NCI-H2029 treated with DMSO at 0.1 percent for 48 hours (cell line): ENCODE measurements around the gene SLX9.

Experiments
- DNase-seq: peaks from one replicate; lab custom pipeline; 2025; lab: John Stamatoyannopoulos, UW

The SLX9 gene

DNA sequence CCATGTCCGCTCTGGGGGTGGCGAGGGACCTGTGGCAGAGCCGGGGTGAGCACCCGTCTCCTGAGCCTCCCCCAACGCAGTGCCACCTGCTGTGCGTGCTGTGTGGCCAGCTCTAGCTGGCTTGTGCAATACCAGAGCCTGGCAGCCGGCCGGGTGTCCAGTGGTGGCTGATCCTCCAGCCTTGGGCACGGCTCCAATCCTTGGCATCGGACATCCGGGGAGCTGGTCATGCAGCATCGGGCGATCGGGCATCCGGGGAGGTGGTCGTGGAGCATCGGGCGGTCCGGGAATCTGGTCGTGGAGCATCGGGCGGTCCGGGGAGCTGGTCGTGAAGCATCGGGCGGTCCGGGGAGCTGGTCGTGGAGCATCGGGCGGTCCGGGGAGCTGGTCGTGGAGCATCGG lies 8.1 kb downstream of the SLX9 start:
- no peak for DNase-seq

DNA sequence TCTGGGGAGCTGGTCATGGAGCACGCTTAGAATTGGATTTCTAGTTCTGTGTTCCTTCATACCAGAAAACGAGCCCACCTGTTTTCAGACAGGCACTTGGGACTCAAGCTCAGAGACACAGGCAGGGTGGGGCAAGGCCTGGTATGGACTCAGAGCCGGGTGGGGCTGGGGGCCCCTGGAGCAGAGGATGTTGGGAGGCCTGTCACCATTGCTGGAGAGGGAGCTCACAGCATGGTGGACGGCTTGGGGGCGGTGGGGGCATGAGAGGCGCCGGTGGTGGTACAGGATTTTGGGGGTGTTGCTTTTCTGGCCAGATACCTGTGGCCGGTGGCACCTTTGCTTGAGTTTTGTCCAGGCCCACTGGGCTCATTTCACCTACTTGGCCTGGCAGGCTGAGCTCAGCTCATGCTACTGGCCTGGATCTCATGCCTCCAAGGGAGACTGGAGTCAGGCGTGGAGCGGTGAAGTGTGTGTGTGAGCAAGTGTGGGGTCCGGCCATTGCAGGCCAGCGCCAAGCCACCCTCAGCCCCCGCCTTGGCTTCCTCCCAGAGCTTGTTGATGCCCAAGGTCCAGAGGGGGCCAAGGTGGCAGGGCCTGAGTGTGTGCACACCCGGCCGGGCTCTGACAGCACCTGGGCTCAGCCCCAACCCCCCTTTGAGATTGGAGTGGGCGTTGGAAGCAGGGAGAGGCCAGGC lies 8.7 kb downstream of the SLX9 start:
- no peak for DNase-seq

DNA sequence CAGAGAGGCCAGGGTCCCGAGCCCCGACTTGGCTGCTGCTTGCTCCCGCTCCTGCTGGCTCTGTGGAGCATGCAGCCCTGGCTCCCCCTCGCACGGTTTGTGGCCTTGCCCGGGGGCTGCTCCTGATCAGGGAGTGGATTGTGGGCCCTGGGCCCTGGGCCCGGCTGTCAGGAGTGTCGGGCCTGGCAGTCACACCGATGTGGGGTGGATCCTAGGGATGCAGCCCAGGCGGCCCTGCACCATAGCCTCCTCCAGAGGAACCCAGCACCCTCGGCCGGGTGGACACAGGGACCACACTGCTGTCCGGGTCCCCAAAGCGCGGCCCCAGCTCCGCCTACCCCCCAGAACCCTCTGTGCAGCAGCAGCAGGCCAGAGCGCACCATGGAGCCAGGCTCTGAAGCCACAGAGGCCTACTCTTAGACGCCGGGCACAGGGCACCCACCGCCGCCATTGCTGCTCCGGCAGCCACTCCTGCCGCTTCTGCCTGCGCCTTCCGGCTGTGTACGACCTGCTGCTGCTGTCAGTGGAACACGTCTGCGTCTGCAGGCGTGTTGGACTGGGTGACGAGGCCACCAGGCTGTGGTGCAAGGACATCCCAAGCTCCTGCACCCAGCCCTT lies 9.4 kb downstream of the SLX9 start:
- DNase-seq = no peak

DNA sequence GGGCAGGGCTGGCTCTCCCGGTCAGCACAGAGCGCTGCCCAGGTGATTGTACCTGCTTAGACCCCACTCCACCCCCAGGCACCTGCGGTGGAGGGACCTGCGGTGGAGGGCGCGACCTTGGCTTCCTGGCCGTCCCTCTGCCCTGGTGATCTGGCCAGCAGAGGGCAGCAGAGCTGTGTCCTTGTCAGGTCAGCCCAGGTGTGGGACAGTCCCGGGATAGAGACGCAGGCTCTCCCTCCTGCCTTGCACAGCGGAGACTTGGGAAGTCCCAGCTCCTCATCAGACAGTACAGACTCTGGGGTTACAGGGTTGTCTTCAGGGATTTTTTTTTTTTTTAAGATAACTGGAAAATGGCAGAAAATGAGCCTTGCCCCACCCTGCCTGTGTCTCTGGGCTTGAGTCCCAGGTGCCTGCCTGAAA lies 10.0 kb downstream of the SLX9 start:
- no peak for DNase-seq

DNA sequence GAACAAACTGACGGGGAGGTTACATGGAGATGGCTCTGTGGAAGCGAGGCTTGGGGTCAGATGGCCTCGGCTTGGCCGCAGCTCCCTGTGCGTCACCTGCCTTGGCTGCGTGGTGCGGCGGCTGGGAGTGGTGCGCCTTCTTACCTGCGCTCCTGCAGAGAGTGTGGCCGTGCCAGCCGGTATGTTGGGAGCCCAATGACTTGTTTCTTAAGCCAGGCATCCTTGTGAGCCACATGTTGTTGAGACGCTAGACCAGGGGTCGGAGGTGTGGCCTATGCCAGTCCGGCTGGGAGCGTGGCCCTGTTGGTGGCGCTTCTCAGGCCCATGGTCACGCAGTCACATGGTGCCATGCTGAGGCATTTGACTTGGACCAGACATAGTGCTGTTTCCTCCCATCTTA lies 10.5 kb downstream of the SLX9 start:
- no peak for DNase-seq

DNA sequence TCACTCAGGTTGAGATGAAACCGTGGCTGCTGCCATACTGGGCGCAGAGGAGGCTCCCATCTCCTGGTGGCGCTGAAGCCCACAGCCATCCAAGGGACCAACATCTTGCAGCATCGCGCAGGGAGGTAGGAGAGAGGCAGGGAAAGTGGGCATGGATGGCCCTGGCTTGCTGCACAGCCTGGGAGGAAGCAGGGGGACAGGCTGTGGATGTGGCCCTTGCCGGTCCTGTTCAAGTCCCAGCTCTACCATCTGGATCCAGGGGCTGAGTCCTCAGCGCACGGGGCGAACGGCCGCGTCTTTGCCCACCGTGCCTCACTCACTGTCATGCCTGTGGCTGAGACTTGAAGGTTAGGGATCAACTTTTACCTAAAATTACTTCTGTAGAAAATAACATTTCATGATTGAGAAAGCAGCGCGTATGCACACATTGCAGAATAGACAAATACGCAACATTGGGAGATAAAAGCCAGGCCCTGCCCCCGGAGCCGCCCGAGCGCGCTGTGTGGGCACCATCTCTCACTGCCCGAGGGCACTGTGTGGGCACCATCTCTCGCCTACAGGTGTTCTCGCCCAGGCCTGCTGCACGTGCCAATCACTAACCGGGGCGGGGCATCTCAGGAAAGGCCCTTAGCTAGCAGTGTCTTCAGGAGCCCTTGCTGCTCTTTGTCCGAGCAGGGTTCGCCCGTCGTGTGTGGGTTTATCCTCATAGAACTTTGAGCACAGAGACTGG lies 11.5 kb downstream of the SLX9 start:
- DNase-seq = no peak

DNA sequence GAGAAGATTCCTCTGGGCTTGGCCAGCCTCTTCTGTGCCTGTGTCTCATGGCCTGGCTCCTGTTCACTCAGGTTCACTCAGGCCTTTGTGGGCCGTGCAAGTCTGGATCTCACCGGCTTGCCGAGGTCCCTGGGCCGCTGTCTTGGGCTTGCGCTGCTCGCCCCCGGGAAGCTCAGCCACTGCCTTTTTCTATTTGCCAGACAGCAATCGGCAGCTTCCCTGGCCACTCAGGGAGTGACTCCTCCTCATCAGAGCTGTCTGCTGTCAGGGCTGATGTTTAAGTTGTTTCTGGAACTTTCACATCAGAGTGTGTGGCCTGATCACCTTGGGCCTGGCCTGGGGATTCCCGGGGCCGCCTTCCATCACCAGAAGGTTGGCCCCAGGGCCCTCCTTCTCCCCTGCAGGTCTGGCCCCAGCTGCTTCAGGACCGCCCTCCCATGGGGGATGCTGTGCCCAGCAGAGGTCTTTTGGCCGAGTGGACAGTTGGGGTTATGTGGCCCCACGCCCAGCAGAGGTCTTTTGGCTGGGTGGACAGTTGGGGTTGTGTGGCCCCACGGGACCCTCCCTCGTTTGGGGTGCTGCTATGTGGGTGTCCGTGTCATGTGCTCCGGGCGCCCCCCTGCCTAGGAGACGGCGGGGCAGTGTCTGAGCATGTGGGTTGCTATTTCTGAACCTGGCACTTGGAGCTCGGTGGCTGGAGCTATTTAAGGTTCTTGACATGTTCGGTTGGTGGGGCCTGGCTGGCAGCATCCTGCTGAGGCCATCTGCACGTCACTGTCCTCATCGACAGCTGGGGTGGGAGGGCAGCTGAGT lies 12.5 kb downstream of the SLX9 start:
- DNase-seq = no peak

DNA sequence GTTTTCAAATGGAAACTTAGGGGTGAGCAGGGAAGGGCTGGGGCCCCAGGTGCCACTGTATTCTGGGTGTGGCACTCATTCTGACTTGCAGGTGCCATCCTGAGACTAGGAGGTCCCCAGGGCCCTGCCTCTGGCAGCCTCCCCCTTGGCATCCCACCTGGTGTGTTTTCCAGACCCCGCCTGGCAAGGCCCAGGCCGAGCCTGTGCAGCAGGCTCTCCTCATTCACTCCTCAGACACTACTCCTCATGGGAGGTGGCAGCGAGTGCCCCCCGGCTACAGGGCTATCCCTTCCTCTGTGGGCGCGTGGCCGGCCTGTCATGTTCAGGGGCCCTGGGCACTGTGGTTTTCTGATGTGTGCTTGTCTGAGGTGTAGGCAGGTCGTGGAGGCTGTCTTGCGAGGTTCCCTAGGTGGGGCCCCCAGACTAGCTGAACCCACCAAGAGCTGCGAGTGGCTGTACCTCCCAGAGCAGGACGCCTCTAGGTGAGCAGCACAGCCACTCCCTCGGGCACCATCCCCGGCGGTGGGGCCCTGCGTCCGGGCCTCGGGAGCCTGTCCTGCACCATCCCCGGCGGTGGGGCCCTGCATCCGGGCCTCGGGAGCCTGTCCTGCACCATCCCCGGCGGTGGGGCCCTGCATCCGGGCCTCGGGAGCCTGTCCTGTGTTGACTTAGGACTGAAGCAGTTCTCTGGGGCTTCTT lies 13.2 kb downstream of the SLX9 start:
- no peak for DNase-seq

DNA sequence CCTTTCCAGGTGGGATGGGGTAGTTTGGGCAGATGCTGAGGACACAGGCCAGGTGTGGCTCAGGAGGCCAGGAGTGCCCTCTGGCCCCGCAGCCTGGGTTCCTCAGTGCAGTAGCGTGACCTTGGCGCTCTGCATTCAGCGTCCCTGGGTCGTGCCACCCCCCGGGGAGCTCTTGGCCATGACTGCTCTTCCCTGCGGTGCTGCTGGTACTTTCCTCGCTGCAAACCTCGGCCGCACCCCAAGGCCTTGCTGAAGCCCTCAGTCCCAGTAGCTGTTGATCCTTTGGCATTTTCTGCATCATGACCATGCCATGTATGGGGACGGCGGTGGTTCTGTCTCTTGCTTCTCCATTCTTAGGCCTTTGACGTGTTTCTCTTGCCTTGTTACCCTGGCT lies 13.8 kb downstream of the SLX9 start:
- DNase-seq = no peak

DNA sequence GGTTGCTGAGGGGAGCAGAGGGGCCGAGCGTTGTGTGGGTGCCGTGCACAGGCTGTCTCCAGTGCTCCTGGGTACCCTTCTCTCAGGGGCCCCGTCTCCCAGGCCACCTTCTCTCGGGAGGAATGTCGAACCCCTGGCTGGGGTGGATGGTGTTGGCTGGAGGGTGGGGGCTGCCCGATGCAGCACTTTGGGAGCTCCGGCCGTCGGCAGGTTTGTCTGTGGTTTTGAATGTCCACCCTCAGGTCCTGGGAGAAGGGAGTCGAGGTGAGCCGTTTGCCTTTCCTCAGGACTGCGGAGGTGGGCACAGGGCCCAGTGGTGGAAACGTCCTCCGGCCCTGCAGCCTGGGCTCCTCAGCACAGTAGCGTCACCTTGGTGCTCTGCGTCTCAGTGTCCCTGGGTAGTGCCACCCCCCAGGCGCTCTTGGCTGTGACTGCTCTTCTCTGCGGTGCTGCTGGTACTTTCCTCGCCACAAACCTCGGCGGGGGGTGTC lies 14.5 kb downstream of the SLX9 start:
- DNase-seq = no peak

DNA sequence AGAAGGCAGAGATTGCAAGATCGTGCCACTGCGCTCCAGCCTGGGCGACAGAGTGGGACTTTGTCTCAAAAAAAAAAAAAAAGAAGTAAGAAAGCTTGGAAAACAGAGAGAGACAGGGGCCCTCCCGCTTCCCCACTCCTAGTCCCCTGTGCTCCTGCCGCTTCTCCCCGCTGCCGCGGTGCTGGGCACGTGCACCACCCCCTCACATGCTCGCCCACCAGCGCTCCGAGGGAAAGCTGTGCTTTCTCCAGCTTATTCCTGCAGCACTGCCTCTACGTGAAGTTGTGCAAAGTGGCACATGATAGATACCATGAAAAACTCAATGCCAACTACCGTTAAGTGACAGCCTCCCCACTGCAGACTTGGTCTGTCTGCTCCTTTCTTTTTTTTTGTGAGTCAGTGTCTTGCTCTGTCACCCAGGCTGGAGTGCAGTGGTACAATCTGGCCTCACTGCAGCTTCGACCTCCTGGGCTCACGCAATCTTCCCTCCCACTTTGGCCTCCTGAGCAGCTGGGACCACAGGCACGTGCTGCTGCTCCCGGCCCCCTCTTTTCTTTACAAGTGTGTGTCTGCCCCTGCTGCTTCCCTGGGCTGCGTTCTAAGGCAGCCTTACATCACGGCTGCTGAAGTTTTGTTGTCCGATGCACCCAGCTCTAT lies 15.4 kb downstream of the SLX9 start:
- no peak for DNase-seq

DNA sequence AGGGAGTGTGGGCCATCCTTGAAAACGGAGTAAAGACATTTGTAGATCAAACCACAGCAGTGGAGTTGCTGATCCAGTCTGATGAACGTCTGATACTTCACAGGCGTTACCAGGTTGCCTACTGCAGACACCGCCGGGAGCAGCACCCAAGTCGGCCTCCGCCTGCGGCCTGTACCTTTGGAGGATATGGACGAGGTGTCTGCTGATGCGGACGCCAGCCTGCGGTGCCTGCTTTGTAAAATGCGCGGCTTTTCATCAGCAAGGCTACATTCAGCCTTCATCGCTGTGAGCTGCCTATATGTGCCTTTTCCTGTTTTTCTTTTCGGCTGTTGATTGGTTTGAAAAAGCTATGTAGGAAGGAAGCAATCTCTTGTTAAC lies 16.0 kb downstream of the SLX9 start:
- DNase-seq = no peak

DNA sequence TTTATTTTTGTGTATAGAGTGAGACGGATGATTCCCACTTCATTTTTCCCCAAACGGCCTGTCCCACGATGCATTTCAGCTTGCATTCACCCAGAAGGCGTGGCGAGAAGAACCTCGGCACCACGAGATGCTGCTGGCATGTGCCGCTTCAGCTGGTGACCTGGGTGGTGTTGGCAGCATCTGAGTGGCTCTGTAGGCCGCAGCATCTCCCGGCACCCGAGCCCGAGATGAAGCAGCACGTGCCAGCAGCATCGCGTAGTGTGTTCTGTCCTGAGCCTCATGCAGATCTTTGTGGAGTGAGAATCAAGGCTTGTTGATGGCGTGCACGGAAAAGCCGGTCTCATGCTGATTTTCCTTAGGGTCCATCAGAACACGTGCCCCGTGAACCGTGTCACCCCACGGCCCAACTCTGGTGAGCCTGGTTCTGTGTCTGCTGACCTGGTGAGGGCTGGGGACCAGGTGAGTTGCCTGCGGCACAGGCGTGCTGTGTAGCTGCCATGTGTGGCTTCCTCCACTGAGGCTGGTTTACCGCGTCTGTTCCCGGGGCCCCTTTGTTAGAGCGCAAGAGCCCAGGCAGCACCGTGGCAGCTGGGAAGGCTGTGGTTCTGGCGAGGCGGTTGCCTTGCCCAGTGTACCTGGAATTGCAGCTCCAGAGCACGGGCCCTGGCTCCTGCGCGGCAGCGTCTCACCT lies 16.7 kb downstream of the SLX9 start:
- no peak for DNase-seq

DNA sequence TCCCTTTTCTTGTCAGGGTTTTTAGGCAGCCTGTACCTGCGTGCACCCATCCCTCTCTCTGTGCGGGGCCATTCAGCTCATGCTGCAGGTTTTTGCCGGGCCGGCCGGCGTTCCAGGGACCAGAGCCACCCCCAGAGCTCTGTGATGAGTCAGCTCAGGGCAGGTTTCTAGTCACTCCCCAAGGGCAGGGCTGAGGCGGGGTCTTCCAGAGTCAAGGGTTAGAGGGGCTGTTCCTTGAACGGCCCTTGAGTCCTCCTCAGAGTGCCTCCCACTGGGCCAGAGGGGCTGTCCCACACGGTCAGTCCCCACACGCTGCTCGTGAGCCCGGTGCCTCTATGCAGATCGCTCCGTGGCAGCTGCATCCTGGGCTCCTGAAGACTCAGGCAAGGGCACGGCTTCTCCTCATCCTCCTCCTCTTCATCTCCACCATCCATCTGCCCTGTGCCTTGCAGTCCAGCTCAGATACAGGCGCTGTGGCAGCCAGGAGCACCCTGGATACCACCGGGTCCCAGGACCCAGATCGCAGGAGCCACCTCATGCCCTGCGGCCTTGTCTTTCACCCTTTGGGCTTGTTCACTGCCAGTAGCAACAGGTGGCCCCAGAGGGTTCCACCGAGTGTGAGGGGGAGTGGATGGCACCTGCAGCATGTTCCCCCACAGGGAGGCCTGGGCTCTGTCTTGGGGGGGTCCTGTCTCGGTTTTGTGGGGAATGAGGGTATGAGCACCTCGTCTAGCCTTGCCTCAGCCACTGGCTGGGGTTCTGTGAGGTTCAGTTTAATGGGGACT lies 17.4 kb downstream of the SLX9 start:
- DNase-seq = no peak

DNA sequence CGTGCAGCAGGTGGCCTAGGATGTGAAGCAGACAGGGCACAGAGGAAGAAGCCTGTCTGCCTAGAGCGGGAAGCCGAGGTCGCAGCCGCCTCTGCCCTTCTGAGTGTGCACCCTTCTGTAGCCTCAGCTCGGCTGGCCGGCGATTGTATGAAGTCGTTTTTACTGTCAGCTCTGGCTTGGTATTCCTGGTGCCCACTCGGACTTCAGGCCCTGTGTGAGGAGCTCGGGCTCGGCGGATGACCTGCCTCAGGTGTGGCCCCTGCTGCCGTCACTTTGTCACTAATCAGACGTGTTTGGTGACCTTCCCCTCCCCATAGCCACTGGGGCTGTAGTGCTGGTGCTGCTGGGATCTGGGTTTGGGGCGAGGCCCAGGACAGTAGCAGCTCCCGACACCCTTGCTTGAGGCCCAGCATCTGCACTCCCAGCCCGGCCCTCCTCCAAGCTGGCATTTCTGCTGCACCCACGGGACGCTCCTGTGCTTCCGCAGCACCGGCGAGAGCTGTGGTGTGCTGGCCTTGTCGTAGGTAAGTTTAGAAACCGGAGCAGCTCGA lies 18.1 kb downstream of the SLX9 start:
- no peak for DNase-seq

DNA sequence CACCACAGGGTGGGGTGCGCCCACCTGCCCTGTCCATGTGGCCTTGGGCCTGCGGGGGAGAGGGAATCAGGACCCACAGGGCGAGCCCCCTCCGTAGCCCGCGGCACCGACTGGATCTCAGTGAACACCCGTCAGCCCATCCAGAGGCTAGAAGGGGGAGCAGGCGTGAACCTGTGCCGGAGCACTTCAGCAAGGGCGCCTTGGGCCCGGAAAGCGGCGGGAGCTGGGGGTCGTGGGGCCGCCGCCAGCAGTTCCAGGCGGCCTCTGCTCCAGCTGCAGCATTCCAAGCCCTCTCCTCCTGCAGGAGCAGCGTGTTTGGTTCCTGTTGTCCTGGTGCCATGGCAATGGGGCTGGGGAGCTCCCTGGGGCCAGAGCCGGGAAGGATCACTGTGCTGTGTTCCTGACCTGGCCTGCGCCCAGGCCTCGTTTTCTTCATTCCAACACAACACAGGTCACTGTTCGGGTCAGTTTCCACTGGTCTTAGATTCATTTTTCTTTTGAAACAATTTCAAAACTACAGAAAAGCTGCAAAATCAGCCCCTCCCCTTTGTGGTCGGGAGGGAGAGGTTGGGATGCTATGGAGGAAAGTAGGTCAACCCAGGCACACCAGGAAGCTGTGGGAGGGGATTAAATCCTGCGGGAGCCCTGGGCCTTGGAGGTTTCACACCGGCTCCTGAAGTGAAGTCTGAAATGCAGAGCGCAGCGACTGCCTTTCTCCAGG lies 18.8 kb downstream of the SLX9 start:
- DNase-seq = no peak

DNA sequence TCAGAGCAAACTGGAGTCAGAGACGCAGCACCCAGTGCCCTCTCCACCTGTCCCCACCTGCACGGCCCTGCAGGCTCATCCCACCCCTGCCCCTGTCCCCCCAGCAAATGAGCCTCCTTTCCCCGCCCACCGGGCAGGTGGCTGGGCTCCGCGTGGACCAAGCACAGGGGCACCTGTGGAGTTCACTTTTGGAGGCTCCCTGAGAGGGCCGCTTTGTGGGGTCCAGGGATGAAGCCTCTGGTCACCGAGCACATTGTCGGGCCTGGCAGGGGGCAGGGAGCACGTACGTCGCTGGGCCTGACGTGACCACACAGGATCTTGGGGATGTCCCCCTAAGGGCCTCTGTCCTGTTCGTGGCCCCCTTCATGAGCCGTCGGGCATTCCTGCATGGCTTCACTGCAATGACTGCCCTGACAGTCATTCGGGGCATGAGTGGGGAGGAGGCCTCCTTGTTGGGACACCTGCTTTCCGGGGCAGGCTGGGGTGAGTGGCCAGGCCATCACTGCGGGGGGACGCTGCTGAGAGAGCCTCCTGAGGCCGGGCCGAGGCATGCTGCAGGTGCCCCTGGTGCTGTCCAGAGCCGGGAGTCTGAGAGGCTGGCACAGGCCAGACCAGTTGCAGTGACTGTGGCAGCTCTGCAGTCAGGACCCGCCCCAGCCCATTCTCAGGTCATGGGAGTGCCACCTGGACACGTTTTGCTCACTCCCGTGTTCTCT lies 19.7 kb downstream of the SLX9 start:
- DNase-seq = no peak
